Liver (tissue), 9 donors: ENCODE measurements around the gene EXOC6B. TPM values are rescaled to one million over a fixed set of nuclear protein-coding genes. Genes with fewer than 3 reads are reported as not detected.

Source experiments
- DNase-seq: peaks from one replicate; pipeline ENCODE4 v3.0.0-alpha.2; 2017; ENCODE audit warnings: low spot score
- H3K27ac ChIP-seq, 2 donors: one replicate each; pipeline ENCODE4 v1.7.0; 2013; ENCODE audit warnings: inconsistent platforms in 2 of 2, low read length in 2 of 2, control low read depth in 1 of 2, low read depth in 1 of 2, mild to moderate bottlenecking in 1 of 2
- H3K27me3 ChIP-seq, 4 donors: one replicate each; pipeline versions ENCODE4 v1.6.1 to v1.7.0; 2013; ENCODE audit warnings: low read length in 3 of 4, inconsistent platforms in 1 of 4, mild to moderate bottlenecking in 1 of 4, moderate library complexity in 1 of 4; ENCODE audit not compliant: control insufficient read depth in 4 of 4, insufficient read depth in 4 of 4
- H3K36me3 ChIP-seq, 4 donors: one replicate each; pipeline versions ENCODE4 v1.6.1 to v1.7.0; 2013; ENCODE audit warnings: low read length in 3 of 4, mild to moderate bottlenecking in 3 of 4, low read depth in 1 of 4, moderate library complexity in 1 of 4; ENCODE audit not compliant: control insufficient read depth in 4 of 4, insufficient read depth in 3 of 4
- H3K4me1 ChIP-seq, 4 donors: one replicate each; pipeline versions ENCODE4 v1.6.1 to v1.7.0; 2013; ENCODE audit warnings: low read length in 3 of 4, mild to moderate bottlenecking in 3 of 4, moderate library complexity in 1 of 4; ENCODE audit not compliant: control insufficient read depth in 4 of 4, insufficient read depth in 4 of 4
- H3K4me3 ChIP-seq, 3 donors: one replicate each; pipeline versions ENCODE4 v1.6.1 to v1.7.0; 2013; ENCODE audit warnings: low read length in 3 of 3, control low read depth in 1 of 3, low read depth in 1 of 3, mild to moderate bottlenecking in 1 of 3
- H3K9ac ChIP-seq, 2 donors: one replicate each; pipeline ENCODE4 v1.7.0; 2013; ENCODE audit warnings: low read length in 2 of 2, mild to moderate bottlenecking in 2 of 2, moderate library complexity in 2 of 2, control low read depth in 1 of 2, low read depth in 1 of 2
- H3K9me3 ChIP-seq, 4 donors: one replicate each; pipeline versions ENCODE4 v1.6.1 to v1.7.0; 2013; ENCODE audit warnings: low read length in 3 of 4; ENCODE audit not compliant: control insufficient read depth in 4 of 4
- ATF3 ChIP-seq: IDR thresholded peaks from 2 replicates; pipeline ENCODE4 v1.6.1; 2016; ENCODE audit warnings: antibody characterized with exemption
- CTCF ChIP-seq: fragments of 150-350 bp; IDR thresholded peaks from 2 replicates; pipeline ENCODE4 v1.5.1; 2017; ENCODE audit warnings: improper control_type of control experiment, low read depth, low read length; ENCODE audit not compliant: missing input control
- EGR1 ChIP-seq, 2 donors: IDR thresholded peaks; 2 replicates each; pipeline ENCODE4 v1.6.1; 2016 to 2018; ENCODE audit warnings: antibody characterized with exemption in 2 of 2, low read depth in 2 of 2
- FOXA1 ChIP-seq: IDR thresholded peaks from 2 replicates; pipeline ENCODE4 v1.6.1; 2016; ENCODE audit warnings: antibody characterized with exemption
- FOXA2 ChIP-seq: IDR thresholded peaks from 2 replicates; pipeline ENCODE4 v1.6.1; 2016; ENCODE audit warnings: antibody characterized with exemption
- GABPA ChIP-seq, 2 donors: IDR thresholded peaks in 1 of 2; conservative IDR thresholded peaks in 1 of 2; 2 replicates each; pipeline ENCODE4 v1.6.1; 2016; ENCODE audit warnings: antibody characterized with exemption in 2 of 2, mild to moderate bottlenecking in 1 of 2, moderate library complexity in 1 of 2
- HNF4A ChIP-seq, 2 donors: conservative IDR thresholded peaks; 2 replicates each; pipeline ENCODE4 v1.6.1; 2016; ENCODE audit warnings: antibody characterized with exemption in 2 of 2, mild to moderate bottlenecking in 2 of 2
- HNF4G ChIP-seq: IDR thresholded peaks from 2 replicates; pipeline ENCODE4 v1.6.1; 2016; ENCODE audit warnings: antibody characterized with exemption
- JUND ChIP-seq, 2 donors: IDR thresholded peaks; 2 replicates each; pipeline ENCODE4 v1.6.1; 2016; ENCODE audit warnings: antibody characterized with exemption in 2 of 2
- NR2F2 ChIP-seq: IDR thresholded peaks from 2 replicates; pipeline ENCODE4 v1.6.1; 2016; ENCODE audit warnings: antibody characterized with exemption
- RAD21 ChIP-seq, 2 donors: IDR thresholded peaks; 2 replicates each; pipeline ENCODE4 v1.6.1; 2016; ENCODE audit warnings: antibody characterized with exemption in 2 of 2, mild to moderate bottlenecking in 2 of 2
- RXRA ChIP-seq, 2 donors: IDR thresholded peaks; 2 replicates each; pipeline ENCODE4 v1.6.1; 2017 to 2018; ENCODE audit warnings: antibody characterized with exemption in 2 of 2, mild to moderate bottlenecking in 1 of 2
- SP1 ChIP-seq: IDR thresholded peaks from 2 replicates; pipeline ENCODE4 v1.6.1; 2018; ENCODE audit warnings: antibody characterized with exemption, mild to moderate bottlenecking
- TAF1 ChIP-seq: conservative IDR thresholded peaks from 2 replicates; pipeline ENCODE4 v1.6.1; 2016; ENCODE audit warnings: antibody characterized with exemption, mild to moderate bottlenecking
- YY1 ChIP-seq: IDR thresholded peaks from 2 replicates; pipeline ENCODE4 v1.6.1; 2016; ENCODE audit warnings: antibody characterized with exemption, mild to moderate bottlenecking
- ZBTB33 ChIP-seq: IDR thresholded peaks from 2 replicates; pipeline ENCODE4 v1.6.1; 2016; ENCODE audit warnings: antibody characterized with exemption
- WGBS: extraction: QIAGEN DNeasy Blood & Tissue Kit; methylation state at CpG from one replicate; pipeline ENCODE4 v1.1.7; 2013; 5-methylcytosine and 5-hydroxymethylcytosine counted together
- polyA plus RNA-seq, 2 donors: library from polyadenylated mRNA; stranded (reverse) in 1 of 2; unstranded in 1 of 2; fragments of 200-250 nt in 1 of 2; fragments of >200 nt in 1 of 2; fragmentation: Nextera tagmentation in 1 of 2; extraction: Ambion mirVana in 1 of 2; gene quantifications; one replicate each; pipeline versions ENCODE4 v1.2.1 to v1.2.3, GENCODE V29; 2013 to 2015
- total RNA-seq, 2 donors: library from RNA; depleted of rRNA; stranded (reverse); fragments of >200 nt; gene quantifications; one replicate each; pipeline ENCODE4 v1.2.3, GENCODE V29; 2014
- TF ChIP-seq, protein P1 (sequence below): IDR thresholded peaks from 2 replicates; pipeline ENCODE4 v1.6.1; 2016; ENCODE audit warnings: antibody characterized with exemption
- TF ChIP-seq, protein P2 (sequence below): IDR thresholded peaks from 2 replicates; pipeline ENCODE4 v1.6.1; 2016; ENCODE audit warnings: antibody characterized with exemption, mild to moderate bottlenecking
- donor health status: healthy.
- donor health status: healthy.
- donor health status: healthy.
- donor health status: healthy.
- donor health status: healthy.

EXOC6B gene
- total and polyA plus RNA-seq, 4 donors = 1.7 to 9.5 (median 5.5) TPM

DNA sequence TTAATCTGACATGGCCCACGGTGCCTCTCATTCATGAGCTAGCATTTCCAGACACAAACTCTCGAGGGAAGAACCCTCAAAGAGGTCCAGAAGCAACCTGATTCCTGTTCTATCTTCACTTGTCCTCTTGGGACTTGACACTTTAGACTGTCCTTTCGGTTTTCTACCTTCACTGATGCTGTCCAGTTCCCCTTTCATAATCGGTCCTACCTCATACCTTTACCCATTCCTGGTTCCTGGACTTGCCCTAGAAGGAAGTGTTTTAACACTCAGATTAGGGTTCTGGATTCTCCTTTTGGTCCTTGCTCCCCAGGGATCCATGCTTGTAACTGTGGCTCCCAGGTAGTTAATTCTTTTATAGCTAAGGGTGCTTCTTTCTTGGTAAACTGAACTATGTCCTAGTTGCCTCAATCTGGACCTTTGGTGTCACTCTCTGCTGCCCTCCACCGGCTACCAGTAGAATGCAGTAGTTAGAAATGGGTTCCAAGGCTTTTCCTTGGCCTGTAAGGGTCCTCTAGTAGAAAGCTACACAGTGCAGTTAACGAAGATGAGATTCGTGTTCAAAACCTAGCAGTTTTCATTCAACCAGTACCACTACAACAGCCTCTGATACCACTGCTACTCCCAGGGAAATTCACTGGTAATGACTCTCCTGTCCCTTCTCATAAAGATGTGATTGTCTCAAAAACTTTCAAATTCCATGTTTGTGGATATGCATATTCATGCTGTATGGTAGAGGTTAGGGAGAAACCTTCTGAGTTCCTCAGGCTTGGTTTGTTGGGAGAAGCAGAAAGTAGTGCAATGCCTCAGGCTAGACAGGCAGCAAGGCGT, 500.0 kb downstream of the EXOC6B start:
- no peaks in the 10 kb centered on the region for H3K9me3 ChIP-seq
- no peaks in the 10 kb centered on the region for H3K27me3 ChIP-seq
- no peaks in the 10 kb centered on the region for H3K4me1 ChIP-seq
- TF ChIP-seq EGR1 (IDR thresholded peaks at IDR 0.05; ENCODE audit: low read depth in 2 of 2) = no peak
- TF ChIP-seq TAF1 = no peak
- peak; percentile 62 for TF ChIP-seq CTCF
- TF ChIP-seq RXRA (IDR thresholded peaks at IDR 0.05) = no peak
- TF ChIP-seq ATF3 = no peak
- TF ChIP-seq NR2F2 = no peak
- TF ChIP-seq HNF4A (conservative IDR thresholded peaks at IDR 0.05) = peak; percentile 51 to 76
- TF ChIP-seq, protein P1, sequence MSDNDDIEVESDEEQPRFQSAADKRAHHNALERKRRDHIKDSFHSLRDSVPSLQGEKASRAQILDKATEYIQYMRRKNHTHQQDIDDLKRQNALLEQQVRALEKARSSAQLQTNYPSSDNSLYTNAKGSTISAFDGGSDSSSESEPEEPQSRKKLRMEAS = no peak
- TF ChIP-seq HNF4G = no peak
- TF ChIP-seq YY1 = no peak
- TF ChIP-seq SP1 = no peak
- TF ChIP-seq GABPA (IDR thresholded peaks at IDR 0.05 in 1 of 2, conservative IDR thresholded peaks at IDR 0.05 in 1 of 2) = no peak
- TF ChIP-seq ZBTB33 = no peak
- no peak for TF ChIP-seq FOXA2
- no peak for TF ChIP-seq JUND (IDR thresholded peaks at IDR 0.05)
- TF ChIP-seq, protein P2, sequence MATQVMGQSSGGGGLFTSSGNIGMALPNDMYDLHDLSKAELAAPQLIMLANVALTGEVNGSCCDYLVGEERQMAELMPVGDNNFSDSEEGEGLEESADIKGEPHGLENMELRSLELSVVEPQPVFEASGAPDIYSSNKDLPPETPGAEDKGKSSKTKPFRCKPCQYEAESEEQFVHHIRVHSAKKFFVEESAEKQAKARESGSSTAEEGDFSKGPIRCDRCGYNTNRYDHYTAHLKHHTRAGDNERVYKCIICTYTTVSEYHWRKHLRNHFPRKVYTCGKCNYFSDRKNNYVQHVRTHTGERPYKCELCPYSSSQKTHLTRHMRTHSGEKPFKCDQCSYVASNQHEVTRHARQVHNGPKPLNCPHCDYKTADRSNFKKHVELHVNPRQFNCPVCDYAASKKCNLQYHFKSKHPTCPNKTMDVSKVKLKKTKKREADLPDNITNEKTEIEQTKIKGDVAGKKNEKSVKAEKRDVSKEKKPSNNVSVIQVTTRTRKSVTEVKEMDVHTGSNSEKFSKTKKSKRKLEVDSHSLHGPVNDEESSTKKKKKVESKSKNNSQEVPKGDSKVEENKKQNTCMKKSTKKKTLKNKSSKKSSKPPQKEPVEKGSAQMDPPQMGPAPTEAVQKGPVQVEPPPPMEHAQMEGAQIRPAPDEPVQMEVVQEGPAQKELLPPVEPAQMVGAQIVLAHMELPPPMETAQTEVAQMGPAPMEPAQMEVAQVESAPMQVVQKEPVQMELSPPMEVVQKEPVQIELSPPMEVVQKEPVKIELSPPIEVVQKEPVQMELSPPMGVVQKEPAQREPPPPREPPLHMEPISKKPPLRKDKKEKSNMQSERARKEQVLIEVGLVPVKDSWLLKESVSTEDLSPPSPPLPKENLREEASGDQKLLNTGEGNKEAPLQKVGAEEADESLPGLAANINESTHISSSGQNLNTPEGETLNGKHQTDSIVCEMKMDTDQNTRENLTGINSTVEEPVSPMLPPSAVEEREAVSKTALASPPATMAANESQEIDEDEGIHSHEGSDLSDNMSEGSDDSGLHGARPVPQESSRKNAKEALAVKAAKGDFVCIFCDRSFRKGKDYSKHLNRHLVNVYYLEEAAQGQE = no peak
- TF ChIP-seq FOXA1 = no peak
- peak; percentile 70 to 80 for TF ChIP-seq RAD21 (IDR thresholded peaks at IDR 0.05)
- DNase-seq = peak; percentile 58
- WGBS = 78% methylated on average over 8 of the region's 8 CpGs
- no peak overlapping the region for H3K27ac ChIP-seq
- H3K36me3 ChIP-seq = no peaks in the 10 kb centered on the region
- no peak overlapping the region for H3K4me3 ChIP-seq
- no peak overlapping the region for H3K9ac ChIP-seq
